Right atrium auricular region (tissue), 2 donors: Measurements from ENCODE around the gene GRAMD2A. TPM values are rescaled to one million over a fixed set of nuclear protein-coding genes. Genes with fewer than 3 reads are reported as not detected.

Experiments
- DNase-seq: peaks from one replicate; pipeline ENCODE4 v3.0.0-alpha.2; 2019; ENCODE audit warnings: low spot score
- H3K27ac ChIP-seq, 2 donors: fragments of 200-600 bp; sonication (generic); 1 replicate in 1 of 2; 2 replicates in 1 of 2; pipeline ENCODE4 v1.5.1; 2016 to 2019
- H3K27me3 ChIP-seq, 2 donors: fragments of 200-600 bp; sonication (generic); one replicate each; pipeline versions ENCODE4 v1.5.1 to v1.6.0; 2017 to 2019
- H3K36me3 ChIP-seq: fragments of 200-600 bp; sonication (generic); one replicate; pipeline ENCODE4 v1.5.1; 2016
- H3K4me1 ChIP-seq, 2 donors: fragments of 200-600 bp; sonication (generic); one replicate each; pipeline versions ENCODE4 v1.5.1 to v1.6.0; 2017 to 2019
- H3K4me3 ChIP-seq, 2 donors: fragments of 200-600 bp; sonication (generic); 1 replicate in 1 of 2; 2 replicates in 1 of 2; pipeline ENCODE4 v1.5.1; 2017 to 2019; ENCODE audit warnings: mild to moderate bottlenecking in 1 of 2, moderate library complexity in 1 of 2
- H3K9me3 ChIP-seq, 2 donors: fragments of 200-600 bp; sonication (generic); one replicate each; pipeline ENCODE4 v1.5.1; 2019
- CTCF ChIP-seq, 2 donors: fragments of 200-600 bp; sonication (generic); IDR thresholded peaks; one replicate each; pipeline ENCODE4 v1.5.1; 2019; ENCODE audit warnings: antibody characterized with exemption in 2 of 2
- total RNA-seq, 2 donors: library from RNA; depleted of rRNA; stranded (reverse); fragments of >200 nt; gene quantifications; one replicate each; pipeline ENCODE4 v1.1.0, GENCODE V29; 2016

The GRAMD2A gene
- total RNA-seq, 2 donors from 2014 or later, result 0.83 TPM; not detected in 1

GRCh38 chr15:72202801-72203506 is 5.4 kb upstream of the GRAMD2A start:
- H3K4me1 ChIP-seq, result peaks cover 0 to 45% of the 10 kb centered on the region in 2 donors
- H3K4me3 ChIP-seq, result no peak overlapping the region
- peak overlapping the region; percentile 74 to 81 for H3K27ac ChIP-seq
- peaks cover 91% of the 10 kb centered on the region for H3K36me3 ChIP-seq
- H3K27me3 ChIP-seq, result no peaks in the 10 kb centered on the region
- no peaks in the 10 kb centered on the region for H3K9me3 ChIP-seq
- no peak for TF ChIP-seq CTCF (IDR thresholded peaks at IDR 0.05)
- no peak for DNase-seq

- no peaks in the 10 kb centered on the region for H3K9me3 ChIP-seq
- peak overlapping the region; percentile 74 to 81 for H3K27ac ChIP-seq
- peaks cover 0 to 47% of the 10 kb centered on the region in 2 donors for H3K4me1 ChIP-seq
- no peak for TF ChIP-seq CTCF (IDR thresholded peaks at IDR 0.05)
- DNase-seq, result no peak
- no peak overlapping the region for H3K4me3 ChIP-seq
- no peaks in the 10 kb centered on the region for H3K27me3 ChIP-seq
- H3K36me3 ChIP-seq, result peaks cover 85% of the 10 kb centered on the region
Measured at GRCh38 chr15:72202302-72202701, 4.7 kb upstream of the GRAMD2A start.

GRCh38 chr15:72201391-72201921 is 3.9 kb upstream of the GRAMD2A start:
- DNase-seq, result no peak
- peaks cover 0 to 52% of the 10 kb centered on the region in 2 donors for H3K4me1 ChIP-seq
- peak overlapping the region; percentile 74 to 81 for H3K27ac ChIP-seq

GRCh38 chr15:72200395-72201237 is 3.0 kb upstream of the GRAMD2A start:
- no peak for DNase-seq
- no peaks in the 10 kb centered on the region for H3K27me3 ChIP-seq
- H3K9me3 ChIP-seq, result no peaks in the 10 kb centered on the region
- no peak overlapping the region for H3K4me3 ChIP-seq
- H3K27ac ChIP-seq, result peak overlapping the region; percentile 74 to 81
- H3K4me1 ChIP-seq, result peaks cover 0 to 52% of the 10 kb centered on the region in 2 donors
- TF ChIP-seq CTCF (IDR thresholded peaks at IDR 0.05), result no peak
- H3K36me3 ChIP-seq, result peaks cover 68% of the 10 kb centered on the region

More at GRCh38 chr15:72201391-72201921, 3.9 kb upstream of the GRAMD2A start:
- Histone ChIP-seq H3K9me3 (no peaks in the 10 kb centered on the region), H3K27me3 (no peaks in the 10 kb centered on the region), H3K4me3 (no peak overlapping the region), H3K36me3 (peaks cover 76% of the 10 kb centered on the region)
- no peak for TF ChIP-seq CTCF (IDR thresholded peaks at IDR 0.05)

- Histone ChIP-seq H3K4me1 (peaks cover 0 to 52% of the 10 kb centered on the region in 2 donors), H3K27ac (peak overlapping the region; percentile 74 to 81), H3K4me3 (no peak overlapping the region), H3K9me3 (no peaks in the 10 kb centered on the region), H3K36me3 (peaks cover 59% of the 10 kb centered on the region), H3K27me3 (no peaks in the 10 kb centered on the region)
- peak; percentile 79 for DNase-seq
- TF ChIP-seq CTCF (IDR thresholded peaks at IDR 0.05), result peak; percentile 93 to 95
Measured at GRCh38 chr15:72199721-72200212, 2.2 kb upstream of the GRAMD2A start.
